Immature natural killer cell (primary cell): ENCODE data around the gene CACNA1D. TPM values are rescaled to one million over a fixed set of nuclear protein-coding genes. Genes with fewer than 3 reads are reported as not detected.
A peak's percentile ranks its signal among the peaks of the same experiment; 100 is the strongest.

Experiments
- DNase-seq, 3 donors: peaks; one replicate each; pipeline ENCODE4 v3.0.0; 2022; ENCODE audit warnings: mixed read lengths in 1 of 3
- H3K27ac Mint-ChIP-seq, 6 donors: one replicate each; pipeline ENCODE4 v1.8.0; 2020; ENCODE audit warnings: mixed read lengths in 6 of 6, mild to moderate bottlenecking in 5 of 6, inconsistent platforms in 4 of 6, moderate library complexity in 3 of 6
- H3K27me3 Mint-ChIP-seq, 3 donors: one replicate each; pipeline ENCODE4 v1.8.0; 2020 to 2021; ENCODE audit warnings: low read depth in 3 of 3, mild to moderate bottlenecking in 3 of 3, mixed read lengths in 3 of 3, moderate library complexity in 3 of 3, inconsistent platforms in 1 of 3
- H3K36me3 Mint-ChIP-seq, 3 donors: one replicate each; pipeline ENCODE4 v1.8.0; 2020; ENCODE audit warnings: mixed read lengths in 3 of 3, inconsistent platforms in 2 of 3, mild to moderate bottlenecking in 2 of 3
- H3K4me1 Mint-ChIP-seq, 2 donors: one replicate each; pipeline ENCODE4 v1.8.0; 2020; ENCODE audit warnings: inconsistent platforms in 2 of 2, mild to moderate bottlenecking in 2 of 2, mixed read lengths in 2 of 2, moderate library complexity in 1 of 2
- H3K4me3 Mint-ChIP-seq, 5 donors: one replicate each; pipeline ENCODE4 v1.8.0; 2020; ENCODE audit warnings: mild to moderate bottlenecking in 5 of 5, mixed read lengths in 5 of 5, inconsistent platforms in 3 of 5, moderate library complexity in 3 of 5
- H3K9me3 Mint-ChIP-seq, 6 donors: one replicate each; pipeline ENCODE4 v1.8.0; 2020; ENCODE audit warnings: mild to moderate bottlenecking in 6 of 6, mixed read lengths in 6 of 6, inconsistent platforms in 4 of 6, moderate library complexity in 3 of 6
- polyA plus RNA-seq, 3 donors: library from polyadenylated mRNA; unstranded; fragments of 300-500 nt; fragmentation: Illumina TruSeq; gene quantifications; one replicate each; pipeline ENCODE4 v1.2.3, GENCODE V29; 2021

The CACNA1D gene
- polyA plus RNA-seq, 3 donors from 2014 or later, result not detected

GRCh38 chr3:53846851-53847155 is 352.4 kb downstream of the CACNA1D start:
- H3K27me3 Mint-ChIP-seq, result peaks cover 6 to 24% (median 13%) of the 10 kb centered on the region in 3 donors
- DNase-seq, result no peak
- H3K27ac Mint-ChIP-seq, result no peak overlapping the region
- peaks cover 6 to 13% of the 10 kb centered on the region in 2 donors for H3K4me1 Mint-ChIP-seq
- H3K36me3 Mint-ChIP-seq, result no peaks in the 10 kb centered on the region
- no peaks in the 10 kb centered on the region for H3K9me3 Mint-ChIP-seq
- peak overlapping the region; percentile 38 to 69 (median 61) for H3K4me3 Mint-ChIP-seq

DNA sequence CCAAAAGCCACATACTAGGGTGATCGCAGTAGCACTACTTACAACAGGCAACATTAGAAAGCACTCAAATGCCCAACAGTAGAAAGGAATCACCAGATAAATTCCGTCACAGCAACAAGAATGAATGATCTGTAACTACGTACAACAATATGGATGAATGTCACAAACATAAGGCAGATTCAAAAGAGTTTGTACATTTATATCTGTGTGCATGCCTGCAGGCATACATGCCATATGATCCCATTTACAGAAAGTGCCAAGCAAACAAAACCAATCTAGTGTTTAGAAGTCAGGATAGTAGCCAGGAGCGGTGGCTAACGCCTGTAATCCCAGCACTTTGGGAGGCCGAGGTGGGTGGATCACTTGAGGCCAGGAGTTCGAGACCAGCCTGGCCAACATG is 355.5 kb downstream of the CACNA1D start:
- DNase-seq, result no peak
- Mint-ChIP-seq H3K4me3 (no peak overlapping the region), H3K36me3 (no peaks in the 10 kb centered on the region), H3K9me3 (no peaks in the 10 kb centered on the region), H3K27me3 (peaks cover 6 to 13% (median 10%) of the 10 kb centered on the region in 3 donors), H3K27ac (no peak overlapping the region), H3K4me1 (peaks cover 6 to 13% of the 10 kb centered on the region in 2 donors)

GRCh38 chr3:53850895-53851294 is 356.5 kb downstream of the CACNA1D start:
- no peak for DNase-seq
- no peak overlapping the region for H3K4me3 Mint-ChIP-seq
- H3K36me3 Mint-ChIP-seq, result no peaks in the 10 kb centered on the region
- H3K9me3 Mint-ChIP-seq, result no peaks in the 10 kb centered on the region
- H3K4me1 Mint-ChIP-seq, result peaks cover 6 to 8% of the 10 kb centered on the region in 2 donors
- no peak overlapping the region for H3K27ac Mint-ChIP-seq
- peaks cover 6 to 10% (median 10%) of the 10 kb centered on the region in 3 donors for H3K27me3 Mint-ChIP-seq

GRCh38 chr3:53856964-53857363 is 362.6 kb downstream of the CACNA1D start:
- H3K36me3 Mint-ChIP-seq, result peaks cover 6 to 13% (median 6%) of the 10 kb centered on the region in 3 donors
- H3K27ac Mint-ChIP-seq, result no peak overlapping the region
- no peak overlapping the region for H3K4me3 Mint-ChIP-seq
- peaks cover 0 to 1% of the 10 kb centered on the region in 2 donors for H3K4me1 Mint-ChIP-seq
- no peak for DNase-seq
- peaks cover 0 to 5% (median 0%) of the 10 kb centered on the region in 3 donors for H3K27me3 Mint-ChIP-seq
- H3K9me3 Mint-ChIP-seq, result no peaks in the 10 kb centered on the region

- peaks cover 9 to 16% (median 10%) of the 10 kb centered on the region in 3 donors for H3K36me3 Mint-ChIP-seq
- no peak for DNase-seq
These were observed 363.8 kb downstream of the CACNA1D start for GRCh38 chr3:53858096-53858741.

GRCh38 chr3:53859178-53859577 is 364.8 kb downstream of the CACNA1D start:
- Mint-ChIP-seq H3K27me3 (peaks cover 0 to 5% (median 0%) of the 10 kb centered on the region in 3 donors), H3K9me3 (no peaks in the 10 kb centered on the region), H3K36me3 (peaks cover 10 to 16% (median 14%) of the 10 kb centered on the region in 3 donors), H3K4me1 (peaks cover 0 to 1% of the 10 kb centered on the region in 2 donors), H3K4me3 (no peak overlapping the region), H3K27ac (peak overlapping the region in 2 of 6 donors; percentile 16 to 18)
- DNase-seq, result no peak

More at GRCh38 chr3:53858096-53858741, 363.8 kb downstream of the CACNA1D start:
- H3K27me3 Mint-ChIP-seq, result peaks cover 0 to 5% (median 0%) of the 10 kb centered on the region in 3 donors
- H3K9me3 Mint-ChIP-seq, result no peaks in the 10 kb centered on the region
- no peak overlapping the region for H3K4me3 Mint-ChIP-seq
- H3K4me1 Mint-ChIP-seq, result peaks cover 0 to 1% of the 10 kb centered on the region in 2 donors
- peak overlapping the region in 1 of 6 donors; percentile 53 for H3K27ac Mint-ChIP-seq

- Mint-ChIP-seq H3K4me1 (peaks cover 0 to 1% of the 10 kb centered on the region in 2 donors), H3K4me3 (no peak overlapping the region), H3K9me3 (no peaks in the 10 kb centered on the region), H3K27me3 (peaks cover 0 to 5% (median 0%) of the 10 kb centered on the region in 3 donors), H3K36me3 (peaks cover 16 to 22% (median 18%) of the 10 kb centered on the region in 3 donors), H3K27ac (no peak overlapping the region)
- DNase-seq, result no peak
These were observed 365.8 kb downstream of the CACNA1D start for GRCh38 chr3:53860196-53860595.

DNA sequence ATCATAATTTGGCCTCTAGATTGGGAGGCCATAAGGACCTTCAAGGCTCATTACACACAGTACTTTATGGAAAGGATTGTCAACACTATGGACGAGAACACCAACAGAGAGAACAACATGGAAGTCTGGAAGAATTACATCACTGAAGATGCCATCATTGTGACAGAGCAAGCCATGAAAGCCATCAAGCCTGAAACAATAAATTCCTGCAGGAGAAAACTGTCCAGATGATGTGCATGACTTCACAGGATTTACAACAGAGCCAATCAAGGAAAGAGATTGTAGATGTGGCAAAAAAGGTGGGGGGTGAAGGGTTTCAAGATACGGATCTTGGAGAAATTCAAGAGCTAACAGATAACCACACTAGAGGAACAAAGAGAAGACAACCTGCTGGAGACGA is 367.8 kb downstream of the CACNA1D start:
- H3K4me3 Mint-ChIP-seq, result no peak overlapping the region
- H3K36me3 Mint-ChIP-seq, result peaks cover 16 to 28% (median 18%) of the 10 kb centered on the region in 3 donors
- no peak for DNase-seq
- peak overlapping the region in 1 of 6 donors; percentile 7 for H3K27ac Mint-ChIP-seq
- H3K9me3 Mint-ChIP-seq, result no peaks in the 10 kb centered on the region
- peaks cover 0 to 5% (median 0%) of the 10 kb centered on the region in 3 donors for H3K27me3 Mint-ChIP-seq
- H3K4me1 Mint-ChIP-seq, result peaks cover 0 to 1% of the 10 kb centered on the region in 2 donors

- no peak overlapping the region for H3K27ac Mint-ChIP-seq
- H3K36me3 Mint-ChIP-seq, result peaks cover 16 to 34% (median 23%) of the 10 kb centered on the region in 3 donors
- peaks cover 0 to 7% of the 10 kb centered on the region in 2 donors for H3K4me1 Mint-ChIP-seq
- DNase-seq, result no peak
- no peak overlapping the region for H3K4me3 Mint-ChIP-seq
- no peaks in the 10 kb centered on the region for H3K9me3 Mint-ChIP-seq
- H3K27me3 Mint-ChIP-seq, result peaks cover 0 to 2% (median 0%) of the 10 kb centered on the region in 3 donors
These were observed 368.7 kb downstream of the CACNA1D start for GRCh38 chr3:53863145-53863544.

Other genes with a start within 250 kb of the CACNA1D start
- 10 to 100 TPM; 52.6 to 75.2 (median 69.3) TPM for gene TKT, start 238.6 kb upstream of the CACNA1D start, polyA plus RNA-seq
- 10 to 100 TPM; 36.9 to 80.1 (median 51.8) TPM for gene DCP1A, start 147.1 kb upstream of the CACNA1D start, polyA plus RNA-seq